Keratinocyte (primary cell): Measurements from ENCODE around the gene CGRRF1. TPM values are rescaled to one million over a fixed set of nuclear protein-coding genes. Genes with fewer than 3 reads are reported as not detected.

Source experiments
- DNase-seq: peaks from one replicate; pipeline ENCODE4 v3.0.0-alpha.2; 2011; ENCODE audit warnings: low read depth, missing footprints, low spot score
- FAIRE-seq: peaks from 2 replicates; lab custom pipeline; 2011; peaks lifted over from hg19 to GRCh38; lab: Jason Lieb, UNC
- H2AFZ ChIP-seq: 2 replicates; pipeline ENCODE4 v1.6.0; 2012; ENCODE audit warnings: low read length, control low read depth, inconsistent platforms; ENCODE audit not compliant: control insufficient read depth
- H3K27ac ChIP-seq: 2 replicates; pipeline ENCODE4 v1.5.1; 2011; ENCODE audit warnings: low read length; ENCODE audit not compliant: control insufficient read depth, insufficient read depth
- H3K27me3 ChIP-seq: 3 replicates; pipeline ENCODE4 v1.6.0; 2011; ENCODE audit warnings: low read length; ENCODE audit not compliant: control insufficient read depth, insufficient read depth; ENCODE audit errors: extremely low read depth
- H3K36me3 ChIP-seq, 2 experiments: 2 replicates in 1 of 2; 3 replicates in 1 of 2; pipeline ENCODE4 v1.5.1; 2011; ENCODE audit warnings: low read length in 2 of 2, mild to moderate bottlenecking in 1 of 2; ENCODE audit not compliant: control insufficient read depth in 2 of 2, insufficient read depth in 2 of 2; ENCODE audit errors: extremely low read depth in 1 of 2
- H3K4me1 ChIP-seq: 3 replicates; pipeline ENCODE4 v1.5.1; 2011; ENCODE audit warnings: low read length; ENCODE audit not compliant: control insufficient read depth, insufficient read depth; ENCODE audit errors: extremely low read depth
- H3K4me2 ChIP-seq: 3 replicates; pipeline ENCODE4 v1.6.0; 2011; ENCODE audit warnings: low read depth, low read length; ENCODE audit not compliant: control insufficient read depth, insufficient read depth; ENCODE audit errors: extremely low read depth
- H3K4me3 ChIP-seq, 3 experiments: fragments of 200-600 bp in 1 of 3; sonication (generic) in 1 of 3; 2 replicates in 2 of 3; 3 replicates in 1 of 3; pipeline ENCODE4 v1.5.1; 2011 to 2016; ENCODE audit warnings: low read length in 3 of 3, mild to moderate bottlenecking in 3 of 3, control low read depth in 2 of 3, inconsistent platforms in 1 of 3, low read depth in 1 of 3, mixed read lengths in 1 of 3, mixed run types in 1 of 3, moderate library complexity in 1 of 3; ENCODE audit not compliant: control insufficient read depth in 2 of 3, insufficient read depth in 2 of 3; ENCODE audit errors: extremely low read depth in 1 of 3
- H3K79me2 ChIP-seq: 2 replicates; pipeline ENCODE4 v1.6.0; 2012; ENCODE audit warnings: low read length; ENCODE audit not compliant: control insufficient read depth, insufficient read depth
- H3K9ac ChIP-seq: 3 replicates; pipeline ENCODE4 v1.6.0; 2011; ENCODE audit warnings: low read length; ENCODE audit not compliant: control insufficient read depth, insufficient read depth; ENCODE audit errors: extremely low read depth
- H3K9me1 ChIP-seq: 3 replicates; pipeline ENCODE4 v1.6.0; 2011; ENCODE audit warnings: low read length; ENCODE audit not compliant: control insufficient read depth, insufficient read depth; ENCODE audit errors: extremely low read depth
- H3K9me3 ChIP-seq: 2 replicates; pipeline ENCODE4 v1.5.1; 2012; ENCODE audit warnings: low read depth, low read length; ENCODE audit not compliant: control insufficient read depth
- H4K20me1 ChIP-seq: 3 replicates; pipeline ENCODE4 v1.6.0; 2011; ENCODE audit warnings: low read length; ENCODE audit not compliant: control insufficient read depth, insufficient read depth; ENCODE audit errors: extremely low read depth
- EZH2 ChIP-seq: IDR thresholded peaks from one replicate; pipeline ENCODE4 v1.6.1; 2012; ENCODE audit warnings: inconsistent platforms, mild to moderate bottlenecking, low read length, moderate library complexity
- dilution Hi-C: fragments of 300-500 bp; cut with MboI; formaldehyde crosslinking; loops from one replicate; pipeline ENCODE4 v1.7.0; 2020; ENCODE audit warnings: low sequenced_read_pairs; ENCODE audit not compliant: extremely low pct_ligation_motif_present
- polyA plus RNA-seq, 5 experiments: library from polyadenylated mRNA; depleted of rRNA in 3 of 5; stranded (reverse) in 3 of 5; stranded (forward) in 1 of 5; unstranded in 1 of 5; fragments of >200 nt; gene quantifications; 1 replicate in 1 of 5; 2 replicates in 3 of 5; 3 replicates in 1 of 5; pipeline versions ENCODE4 v1.2.1 to v1.2.3, GENCODE V29; 2011 to 2012; ENCODE audit warnings: missing spikeins in 2 of 5, low read depth in 1 of 5, low replicate concordance in 1 of 5
- TF ChIP-seq, protein P1 (sequence below), 3 experiments: IDR thresholded peaks in 1 of 3; conservative IDR thresholded peaks in 1 of 3; optimal IDR thresholded peaks in 1 of 3; 2 replicates in 2 of 3; 3 replicates in 1 of 3; pipeline versions ENCODE3 to v1.5.1; 2011; ENCODE audit warnings: low read length in 3 of 3, mild to moderate bottlenecking in 3 of 3, moderate library complexity in 2 of 3, control low read depth in 1 of 3, inconsistent platforms in 1 of 3; ENCODE audit not compliant: insufficient read depth in 2 of 3; ENCODE audit errors: extremely low read depth in 1 of 3

CGRRF1 gene
- polyA plus RNA-seq, 1 donor (not counting 4 experiments of a cell fraction or from before 2014, with no cell fraction given), result 19.5 TPM

DNA sequence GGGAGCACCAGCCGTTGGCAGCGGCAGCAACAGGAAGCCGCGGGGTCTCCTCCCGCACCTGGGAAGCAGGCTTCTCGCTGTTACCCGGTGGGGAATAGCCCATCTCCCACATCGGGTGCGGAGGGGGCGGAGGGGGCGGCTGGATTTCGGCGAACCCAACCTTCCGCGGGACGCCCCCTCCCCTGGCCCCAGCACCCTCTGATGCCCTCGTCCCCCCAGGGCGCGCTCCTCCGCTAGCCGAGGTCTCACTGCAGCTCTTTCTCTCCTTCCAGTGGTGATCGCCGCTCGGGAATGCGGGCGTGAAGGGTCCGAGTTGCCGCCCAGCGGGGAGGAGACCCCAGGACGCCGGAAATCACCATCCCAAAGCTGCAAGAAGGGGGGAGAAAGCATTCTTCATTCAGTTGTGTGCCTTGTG lies 57.5 kb downstream of the CGRRF1 start:
- H3K36me3 ChIP-seq, result peaks cover 2 to 12% of the 10 kb centered on the region in 2 experiments
- H2AFZ ChIP-seq, result no peak overlapping the region
- H3K9me1 ChIP-seq, result no peaks in the 10 kb centered on the region
- H3K4me3 ChIP-seq, result peak overlapping the region; percentile 76 to 91 (median 85)
- no peaks in the 10 kb centered on the region for H3K9me3 ChIP-seq
- no peak for DNase-seq
- H3K4me2 ChIP-seq, result peak overlapping the region; percentile 95
- H4K20me1 ChIP-seq, result no peaks in the 10 kb centered on the region
- H3K27ac ChIP-seq, result peak overlapping the region; percentile 78
- H3K9ac ChIP-seq, result peak overlapping the region; percentile 90
- no peak for TF ChIP-seq EZH2
- TF ChIP-seq, protein P1, sequence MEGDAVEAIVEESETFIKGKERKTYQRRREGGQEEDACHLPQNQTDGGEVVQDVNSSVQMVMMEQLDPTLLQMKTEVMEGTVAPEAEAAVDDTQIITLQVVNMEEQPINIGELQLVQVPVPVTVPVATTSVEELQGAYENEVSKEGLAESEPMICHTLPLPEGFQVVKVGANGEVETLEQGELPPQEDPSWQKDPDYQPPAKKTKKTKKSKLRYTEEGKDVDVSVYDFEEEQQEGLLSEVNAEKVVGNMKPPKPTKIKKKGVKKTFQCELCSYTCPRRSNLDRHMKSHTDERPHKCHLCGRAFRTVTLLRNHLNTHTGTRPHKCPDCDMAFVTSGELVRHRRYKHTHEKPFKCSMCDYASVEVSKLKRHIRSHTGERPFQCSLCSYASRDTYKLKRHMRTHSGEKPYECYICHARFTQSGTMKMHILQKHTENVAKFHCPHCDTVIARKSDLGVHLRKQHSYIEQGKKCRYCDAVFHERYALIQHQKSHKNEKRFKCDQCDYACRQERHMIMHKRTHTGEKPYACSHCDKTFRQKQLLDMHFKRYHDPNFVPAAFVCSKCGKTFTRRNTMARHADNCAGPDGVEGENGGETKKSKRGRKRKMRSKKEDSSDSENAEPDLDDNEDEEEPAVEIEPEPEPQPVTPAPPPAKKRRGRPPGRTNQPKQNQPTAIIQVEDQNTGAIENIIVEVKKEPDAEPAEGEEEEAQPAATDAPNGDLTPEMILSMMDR (optimal IDR thresholded peaks at IDR 0.05 in 1 of 3, IDR thresholded peaks at IDR 0.05 in 1 of 3, conservative IDR thresholded peaks at IDR 0.05 in 1 of 3; ENCODE audit: extremely low read depth in 1 of 3, insufficient read depth in 2 of 3, low read length in 3 of 3), result no peak
- peaks cover 47% of the 10 kb centered on the region for H3K79me2 ChIP-seq
- no peaks in the 10 kb centered on the region for H3K27me3 ChIP-seq
- H3K4me1 ChIP-seq, result peaks cover 40% of the 10 kb centered on the region
- FAIRE-seq, result no peak
- dilution Hi-C loops, result no loop called here

DNA sequence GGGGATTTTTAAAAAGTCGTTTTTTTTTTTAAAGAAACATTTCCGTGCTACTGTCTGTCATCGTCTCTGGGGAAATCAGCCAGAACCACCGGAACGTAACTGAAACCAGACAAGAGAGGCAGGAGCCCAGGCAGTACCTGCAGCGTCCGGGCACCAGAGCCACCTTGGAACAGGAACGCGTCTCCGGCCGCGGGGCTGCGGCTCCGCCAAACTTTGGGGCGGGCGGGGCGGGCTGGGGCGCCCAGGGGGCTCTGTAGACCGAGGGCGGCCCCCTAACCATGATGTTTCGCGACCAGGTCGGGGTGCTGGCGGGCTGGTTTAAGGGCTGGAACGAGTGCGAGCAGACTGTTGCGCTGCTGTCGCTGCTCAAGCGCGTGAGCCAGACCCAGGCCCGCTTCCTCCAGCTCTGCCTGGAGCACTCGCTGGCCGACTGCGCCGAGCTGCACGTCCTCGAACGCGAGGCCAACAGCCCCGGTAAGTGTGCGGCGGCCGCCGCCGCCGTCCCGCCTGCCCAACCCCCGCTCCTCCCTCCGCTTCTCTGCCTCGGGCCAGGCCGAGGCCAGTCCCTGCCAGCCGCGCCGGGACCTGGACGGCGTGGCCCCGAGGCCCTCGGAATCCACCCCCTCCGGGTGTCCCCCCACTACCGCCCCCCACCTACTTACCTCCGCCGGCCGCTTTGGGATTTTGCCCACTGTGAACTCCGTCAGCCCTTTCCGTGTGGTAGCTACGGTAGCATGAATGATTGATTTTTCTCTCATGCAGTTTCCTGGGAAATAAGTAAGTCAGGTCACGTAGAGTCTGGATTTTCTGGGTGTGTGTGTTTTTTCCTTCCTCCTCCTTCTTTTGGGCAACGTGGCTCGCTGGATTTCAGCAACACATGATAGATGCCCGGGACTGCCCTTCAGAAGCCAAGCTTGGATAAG lies 58.2 kb downstream of the CGRRF1 start:
- dilution Hi-C loops, result no loop called here

More for the DNA sequence above, 58.2 kb downstream of the CGRRF1 start:
- Histone ChIP-seq H3K9ac (peak overlapping the region; percentile 90), H2AFZ (no peak overlapping the region), H3K36me3 (peaks cover 4 to 17% of the 10 kb centered on the region in 2 experiments), H4K20me1 (no peaks in the 10 kb centered on the region), H3K79me2 (peaks cover 52% of the 10 kb centered on the region), H3K27me3 (no peaks in the 10 kb centered on the region), H3K9me1 (no peaks in the 10 kb centered on the region), H3K27ac (peak overlapping the region; percentile 78), H3K4me2 (peak overlapping the region; percentile 95), H3K4me3 (peak overlapping the region; percentile 76 to 91 (median 85)), H3K9me3 (no peaks in the 10 kb centered on the region), H3K4me1 (peaks cover 40% of the 10 kb centered on the region)
- no peak for FAIRE-seq
- no peak for DNase-seq
- no peak for TF ChIP-seq EZH2
- TF ChIP-seq, protein P1 (optimal IDR thresholded peaks at IDR 0.05 in 1 of 3, IDR thresholded peaks at IDR 0.05 in 1 of 3, conservative IDR thresholded peaks at IDR 0.05 in 1 of 3; ENCODE audit: extremely low read depth in 1 of 3, insufficient read depth in 2 of 3, low read length in 3 of 3), result no peak
